Stimulated activated CD4-positive, alpha-beta T cell treated with anti-CD3 and anti-CD28 coated beads, Interleukin-4, amount 100 ng/mL, for 24 hours (primary cell): ENCODE results near the gene DCUN1D1.

ENCODE experiments used
- DNase-seq: peaks from one replicate; pipeline ENCODE4 v3.0.0-alpha.2; 2020

The DCUN1D1 gene

DNA sequence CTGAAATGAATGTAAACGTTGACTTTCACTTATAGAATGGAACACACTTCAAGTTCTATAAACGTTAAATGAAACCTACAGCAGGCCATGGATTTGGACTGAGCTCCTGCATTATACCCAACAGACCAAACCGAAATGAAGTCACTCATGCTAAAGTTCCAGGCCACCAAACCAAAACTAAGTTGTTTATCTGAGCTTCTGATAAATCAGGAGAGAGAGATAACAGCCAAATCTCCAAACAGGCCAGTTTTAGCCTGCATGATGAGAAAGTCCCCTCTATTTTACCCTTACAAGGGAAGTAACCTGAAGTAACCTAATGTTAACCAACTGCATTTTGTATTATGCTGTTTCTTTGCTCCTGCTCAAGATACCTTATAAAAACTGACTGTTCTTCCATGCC lies 44.5 kb downstream of the DCUN1D1 start:
- no peak for DNase-seq

DNA sequence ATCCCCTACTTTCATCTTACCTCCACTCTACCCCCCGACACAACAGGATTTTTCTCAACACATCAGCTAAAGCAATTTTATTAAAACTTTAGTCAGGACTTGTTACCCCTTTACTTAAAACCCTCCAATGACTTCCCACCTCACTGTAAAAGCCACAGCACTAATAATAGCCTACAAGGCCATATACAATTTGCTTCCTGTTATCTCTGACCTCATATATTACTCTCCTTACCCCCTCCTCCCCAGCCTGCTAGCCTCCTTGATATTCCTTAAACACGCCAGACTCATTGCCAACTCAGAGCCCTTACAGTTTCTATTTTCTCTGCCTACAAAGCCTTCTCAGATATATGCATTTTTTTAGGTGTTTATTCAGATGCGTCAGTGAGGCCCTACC lies 54.4 kb downstream of the DCUN1D1 start:
- DNase-seq, result no peak

DNA sequence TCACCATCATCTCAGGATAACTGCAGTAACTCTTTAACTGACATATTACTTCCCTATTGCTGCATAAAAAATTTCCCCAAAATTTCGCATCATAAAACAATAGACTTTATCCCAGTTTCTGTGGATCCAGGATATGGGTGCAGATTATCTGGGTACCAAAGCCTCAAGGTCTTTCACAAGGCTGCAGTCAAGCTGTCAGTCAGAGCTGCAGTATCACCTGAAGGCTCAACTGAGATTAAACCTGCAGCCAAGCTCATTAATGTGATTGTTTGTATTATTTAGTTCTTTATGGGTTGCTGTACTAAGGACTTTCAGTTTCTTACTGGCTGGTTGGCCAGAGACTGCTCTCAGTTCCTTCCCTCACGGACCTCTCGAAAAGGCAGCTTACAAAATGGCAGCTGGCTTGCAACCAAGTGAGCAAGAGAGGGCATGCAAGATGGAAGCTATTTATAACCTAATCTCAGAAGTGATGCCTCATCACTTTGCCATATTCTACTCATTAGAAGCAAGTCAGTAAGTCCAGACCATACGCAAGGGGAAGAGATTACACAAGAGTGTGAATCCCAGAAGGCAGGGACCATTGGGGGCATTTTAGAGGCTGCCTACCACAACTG lies 54.9 kb downstream of the DCUN1D1 start:
- no peak for DNase-seq

DNA sequence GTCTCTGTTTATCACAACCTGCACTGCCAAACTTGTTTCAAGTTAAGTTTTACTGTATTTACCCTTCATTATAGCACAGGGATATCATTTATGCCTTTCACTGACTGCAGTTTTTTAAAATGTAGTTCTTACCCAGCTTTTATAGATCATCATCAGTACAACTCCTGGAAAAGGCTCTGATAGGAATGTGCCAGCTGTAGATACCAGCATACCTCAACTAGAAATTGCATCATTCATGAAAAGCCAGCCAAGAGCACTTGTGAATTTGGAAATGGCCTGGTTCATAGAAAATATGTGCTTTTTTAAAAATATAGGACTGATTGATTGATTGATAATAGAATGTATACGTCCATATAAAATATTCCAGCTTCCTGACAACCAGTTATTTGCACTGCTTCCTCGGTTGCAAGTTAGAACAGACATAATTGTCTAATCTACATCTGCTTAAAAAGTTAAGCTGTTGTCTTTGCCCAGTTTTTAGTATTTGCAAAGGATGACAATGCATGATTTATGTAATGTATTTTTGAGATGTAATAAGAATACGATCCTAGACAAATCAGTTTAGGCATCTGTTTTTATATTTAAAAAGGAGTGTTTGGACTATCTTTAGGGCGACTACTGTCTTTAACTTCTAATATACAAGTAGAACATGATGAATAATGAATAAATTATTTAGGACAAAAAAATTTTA lies 58.5 kb downstream of the DCUN1D1 start:
- DNase-seq, result no peak

DNA sequence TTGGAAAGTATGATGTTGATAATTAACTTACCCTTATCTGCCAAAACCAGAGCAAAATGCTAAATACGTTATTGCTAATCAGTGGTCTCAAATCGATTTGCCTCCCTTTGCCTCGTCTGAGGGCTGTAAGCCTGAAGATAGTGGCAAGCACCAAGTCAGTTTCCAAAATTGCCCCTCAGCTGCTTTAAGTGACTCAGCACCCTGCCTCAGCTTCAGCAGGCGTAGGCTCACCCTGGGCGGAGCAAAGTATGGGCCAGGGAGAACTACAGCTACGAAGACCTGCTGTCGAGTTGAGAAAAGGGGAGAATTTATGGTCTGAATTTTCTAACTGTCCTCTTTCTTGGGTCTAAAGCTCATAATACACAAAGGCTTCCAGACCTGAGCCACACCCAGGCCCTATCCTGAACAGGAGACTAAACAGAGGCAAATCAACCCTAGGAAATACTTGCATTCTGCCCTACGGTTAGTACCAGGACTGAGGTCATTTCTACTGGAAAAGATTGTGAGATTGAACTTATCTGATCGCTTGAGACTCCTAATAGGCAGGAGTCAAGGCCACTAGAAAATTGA lies 59.7 kb downstream of the DCUN1D1 start:
- DNase-seq, result no peak

DNA sequence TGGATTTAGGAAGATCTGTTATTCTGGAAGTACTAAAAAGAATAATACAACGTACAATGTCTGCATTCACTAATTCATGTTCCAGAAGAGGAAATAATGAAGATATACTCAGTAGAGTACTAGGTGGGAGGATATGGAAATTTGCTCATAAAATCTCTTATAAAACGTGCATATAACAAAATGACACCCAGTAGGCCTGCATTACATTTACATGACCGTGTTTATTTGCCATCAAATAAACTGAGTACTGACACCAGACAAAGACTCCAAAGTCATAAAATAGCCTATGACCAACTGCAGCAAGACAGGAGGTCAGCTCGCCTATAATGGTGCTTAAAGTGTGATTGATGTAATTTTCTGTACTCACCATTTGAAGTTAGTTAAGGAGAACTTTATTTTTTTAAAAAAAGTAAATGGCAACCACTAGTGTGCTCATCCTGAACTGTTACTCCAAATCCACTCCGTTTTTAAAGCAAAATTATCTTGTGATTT lies 60.4 kb downstream of the DCUN1D1 start:
- DNase-seq, result no peak

DNA sequence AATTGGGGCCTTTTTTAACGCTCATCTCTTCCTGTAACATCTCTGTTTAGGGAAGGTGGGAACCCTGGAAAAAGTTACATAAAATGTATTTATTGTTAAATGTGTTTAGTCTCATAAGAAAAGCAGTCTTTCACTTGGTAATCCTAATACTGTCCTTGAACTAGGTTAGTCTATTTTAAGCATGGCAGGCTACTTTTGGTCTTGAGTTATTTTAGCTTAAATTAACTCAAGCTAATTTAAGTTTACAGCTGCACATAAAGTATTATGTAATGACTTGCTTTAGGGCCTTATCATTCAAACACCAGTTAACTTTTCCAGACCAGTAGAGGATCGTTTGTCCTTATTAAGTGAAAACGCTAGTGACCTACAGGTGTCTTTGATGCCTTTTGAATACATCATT lies 63.2 kb downstream of the DCUN1D1 start:
- no peak for DNase-seq

DNA sequence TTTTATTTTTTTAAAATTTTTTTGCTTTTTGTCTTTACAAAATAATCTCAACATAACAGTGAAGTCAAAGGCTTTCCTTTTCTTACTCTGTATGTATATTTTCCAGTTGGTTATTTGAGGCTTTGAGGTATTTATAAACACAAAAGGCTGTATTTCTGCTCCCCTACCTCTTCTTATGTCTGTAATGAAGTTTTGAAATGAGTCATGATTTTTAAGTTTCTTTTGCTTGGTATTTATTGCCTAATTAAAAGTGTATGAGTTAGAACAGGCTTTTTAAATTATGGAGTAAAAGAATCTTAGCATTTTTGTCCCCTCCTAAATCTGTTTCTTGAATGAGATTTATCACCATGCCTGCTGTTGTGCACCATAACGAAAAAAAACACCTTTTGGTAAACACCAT lies 66.0 kb downstream of the DCUN1D1 start:
- no peak for DNase-seq

DNA sequence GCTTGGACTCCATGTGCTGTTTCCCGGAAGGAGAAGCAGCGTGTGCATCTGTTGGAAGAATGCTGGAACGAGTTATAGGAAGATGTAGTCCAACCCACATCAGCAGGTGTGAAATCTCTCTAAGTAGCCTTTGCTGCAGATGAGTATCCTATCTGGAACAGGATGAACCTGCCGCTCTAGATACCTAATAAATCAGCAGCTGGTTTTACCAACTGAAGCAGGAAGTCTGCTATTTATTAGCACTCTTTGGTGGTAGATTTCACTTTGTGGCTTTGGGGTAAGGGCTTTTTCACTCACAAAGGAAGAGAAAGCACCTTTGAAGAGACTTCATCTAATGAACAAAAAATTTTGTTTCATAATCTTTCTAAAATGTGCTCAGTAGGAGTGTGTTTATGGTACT lies 66.4 kb downstream of the DCUN1D1 start:
- no peak for DNase-seq

DNA sequence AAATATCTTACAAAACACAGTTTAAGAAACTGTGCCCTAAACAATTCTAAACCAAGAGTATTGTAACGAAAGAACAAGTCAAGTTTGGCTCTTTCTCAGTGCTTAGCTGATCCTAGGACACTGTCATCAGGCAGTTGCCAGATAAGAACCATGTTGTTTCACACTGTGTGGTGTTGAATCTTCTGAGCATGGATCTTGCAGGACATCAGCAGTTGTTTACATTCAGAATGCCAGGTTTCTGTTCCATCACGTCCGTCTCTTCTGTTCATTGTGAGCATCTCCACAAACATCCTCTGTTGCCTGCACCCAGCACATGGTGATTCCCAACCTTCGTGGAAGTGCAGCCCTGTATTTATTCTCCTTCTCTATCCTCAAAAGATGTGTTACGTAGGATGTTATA lies 67.9 kb downstream of the DCUN1D1 start:
- no peak for DNase-seq

DNA sequence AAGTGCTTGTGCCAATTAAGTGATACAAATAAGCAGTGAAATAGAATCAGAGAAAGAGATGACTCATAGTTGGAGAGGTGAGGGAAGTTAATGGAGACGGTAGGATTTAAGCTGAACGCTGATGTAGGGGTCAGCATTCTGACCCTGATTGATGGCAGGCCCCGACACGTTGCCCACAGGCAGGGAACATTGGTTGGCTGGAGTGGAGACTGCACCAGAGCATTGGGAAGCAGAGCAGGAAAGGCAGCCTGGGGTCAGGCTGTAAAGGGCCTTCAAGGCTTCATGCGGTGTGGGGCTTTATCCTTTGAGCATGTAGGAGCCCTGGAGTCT lies 68.6 kb downstream of the DCUN1D1 start:
- DNase-seq, result no peak

DNA sequence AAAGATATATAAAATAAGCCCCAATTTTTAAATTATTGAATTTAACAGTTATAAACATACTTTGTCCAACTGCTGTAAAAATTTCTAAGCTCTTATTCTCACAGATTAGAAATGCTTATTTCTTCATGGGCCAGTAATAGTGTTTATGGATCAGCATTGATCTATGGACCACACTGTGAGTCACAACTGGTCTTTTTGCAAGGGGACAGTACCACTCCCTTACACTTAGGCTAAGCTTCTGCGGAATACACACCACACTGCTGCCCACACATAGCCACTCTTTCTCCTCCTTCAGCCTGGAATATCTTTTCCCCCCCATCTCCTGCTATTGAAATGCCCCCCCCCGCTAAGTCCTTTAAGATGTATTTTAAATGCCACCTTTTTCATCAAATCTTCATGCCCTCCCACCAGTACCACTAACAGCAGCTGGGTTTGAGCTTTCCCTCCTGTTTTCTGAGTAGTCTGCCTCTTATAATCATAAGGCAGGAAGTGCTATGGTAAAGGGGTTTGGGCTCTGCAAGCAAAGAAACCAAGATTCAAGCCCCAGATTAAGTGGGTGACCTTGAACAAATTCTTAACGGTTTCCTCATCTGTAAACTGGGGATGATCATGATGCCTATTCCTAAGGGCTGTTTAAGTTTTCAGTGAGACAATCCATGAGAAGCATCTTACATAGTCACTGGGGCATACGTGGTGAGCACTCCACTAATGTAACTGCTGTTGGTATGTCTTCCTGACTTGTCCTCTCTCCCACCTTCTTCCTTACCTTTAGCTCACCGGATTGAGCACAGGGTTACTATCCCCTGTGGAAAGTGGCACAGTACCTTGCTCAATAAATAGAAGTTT lies 69.2 kb downstream of the DCUN1D1 start:
- DNase-seq, result no peak

DNA sequence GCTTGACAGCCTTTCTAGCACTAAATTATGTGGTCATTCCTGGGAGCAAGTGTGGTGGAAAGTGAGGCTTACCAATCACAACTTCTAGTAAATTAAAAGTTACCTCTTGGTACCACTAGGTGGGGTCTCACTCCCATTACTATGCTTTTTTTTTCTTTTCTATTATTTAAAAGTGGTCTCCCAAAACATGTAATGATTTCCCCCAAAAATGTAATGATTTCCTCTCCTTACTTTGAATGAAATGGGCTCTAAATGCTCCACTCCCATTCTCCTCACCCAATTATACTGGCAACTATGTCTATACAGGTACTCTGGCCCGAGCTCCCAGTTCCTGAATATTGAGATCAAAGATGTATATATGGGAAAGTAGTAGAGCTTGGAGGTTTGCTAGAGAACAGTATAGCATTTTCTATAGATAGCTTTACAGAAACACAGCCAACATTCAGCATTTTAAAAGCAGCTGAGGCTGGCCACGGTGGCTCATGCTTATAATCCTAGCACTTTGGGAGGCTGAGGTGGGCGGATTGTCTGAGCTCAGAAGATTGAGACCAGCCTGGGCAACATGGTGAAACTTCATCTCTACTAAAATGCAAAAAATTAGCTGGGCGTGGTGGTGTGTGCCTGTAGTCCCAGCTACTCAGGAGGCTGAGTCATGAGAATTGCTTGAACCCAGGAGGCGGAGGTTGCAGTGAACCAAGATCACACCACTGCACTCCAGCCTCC lies 70.9 kb downstream of the DCUN1D1 start:
- no peak for DNase-seq

DNA sequence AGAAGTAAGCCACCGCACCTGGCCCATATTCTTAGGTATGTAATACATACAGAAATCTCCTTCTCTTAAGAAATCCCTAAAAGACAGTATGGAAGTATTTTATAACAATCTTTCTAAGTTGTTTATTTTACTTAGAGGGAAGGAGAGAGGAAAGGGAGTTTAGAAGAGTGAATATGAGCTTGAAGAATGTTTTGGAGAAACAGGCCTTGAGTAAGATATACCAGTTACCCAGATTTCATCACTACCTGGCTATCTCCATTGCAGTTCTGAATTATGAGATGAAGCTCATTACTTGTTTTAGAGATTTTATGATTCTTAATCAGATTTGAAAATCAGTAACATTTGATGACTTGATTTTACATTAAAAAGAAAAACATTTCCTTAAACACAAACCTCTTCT lies 71.9 kb downstream of the DCUN1D1 start:
- DNase-seq, result no peak

DNA sequence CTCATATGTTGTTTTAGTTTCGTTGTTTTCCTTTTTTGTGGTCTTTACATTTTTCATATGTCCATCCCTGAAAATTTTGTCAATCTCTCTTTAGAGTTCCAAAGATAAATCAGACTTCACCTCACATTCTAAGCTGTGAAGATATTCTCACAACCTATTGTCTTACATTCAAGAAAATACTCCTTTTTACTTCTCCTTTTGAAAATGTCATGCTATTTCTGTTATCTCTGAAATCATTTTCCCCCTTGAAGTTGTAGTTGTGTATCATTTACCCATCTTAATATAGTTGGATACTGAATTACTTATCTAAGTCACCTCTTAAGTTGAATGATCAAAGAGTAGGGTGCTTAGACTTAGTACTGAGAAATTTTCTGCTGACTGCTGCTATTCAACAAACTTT lies 74.3 kb downstream of the DCUN1D1 start:
- DNase-seq, result no peak

DNA sequence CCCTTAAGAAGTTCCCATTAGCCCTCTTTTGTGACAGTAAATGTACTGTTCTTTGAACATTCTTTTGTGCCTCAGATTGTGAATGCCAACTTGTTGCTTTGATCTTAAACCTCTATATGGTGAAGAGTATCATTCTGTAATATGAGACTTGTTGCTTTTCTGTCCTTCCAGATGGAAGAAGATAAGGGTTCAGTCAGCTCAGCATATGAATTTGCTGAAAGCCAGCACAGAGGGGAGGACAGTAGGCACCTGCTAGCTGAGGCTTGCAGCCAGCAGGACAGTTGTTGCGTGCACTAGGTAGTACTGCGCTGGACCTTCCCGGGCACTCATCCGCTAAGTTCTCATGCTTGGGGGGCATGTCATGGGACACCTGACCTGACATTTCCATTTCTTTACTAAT lies 74.7 kb downstream of the DCUN1D1 start:
- DNase-seq, result no peak

DNA sequence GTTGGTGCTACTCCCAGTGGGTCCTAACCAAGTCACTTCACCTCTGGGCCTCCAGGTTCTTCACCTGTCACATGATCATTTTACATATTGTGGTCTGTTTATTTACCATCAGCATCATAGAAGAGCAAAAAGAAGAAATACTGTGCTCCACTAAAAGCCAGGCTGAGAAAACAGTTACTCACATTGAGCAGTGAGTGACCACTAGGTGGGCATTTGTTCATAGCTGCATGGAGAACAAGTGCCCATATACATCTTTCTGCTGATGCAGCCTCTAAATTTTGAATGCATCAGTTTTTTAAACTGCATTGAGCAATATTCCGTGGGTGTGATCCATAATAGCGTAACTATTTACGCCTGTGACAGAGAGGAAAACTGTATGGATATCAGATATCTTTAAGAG lies 76.2 kb downstream of the DCUN1D1 start:
- no peak for DNase-seq

DNA sequence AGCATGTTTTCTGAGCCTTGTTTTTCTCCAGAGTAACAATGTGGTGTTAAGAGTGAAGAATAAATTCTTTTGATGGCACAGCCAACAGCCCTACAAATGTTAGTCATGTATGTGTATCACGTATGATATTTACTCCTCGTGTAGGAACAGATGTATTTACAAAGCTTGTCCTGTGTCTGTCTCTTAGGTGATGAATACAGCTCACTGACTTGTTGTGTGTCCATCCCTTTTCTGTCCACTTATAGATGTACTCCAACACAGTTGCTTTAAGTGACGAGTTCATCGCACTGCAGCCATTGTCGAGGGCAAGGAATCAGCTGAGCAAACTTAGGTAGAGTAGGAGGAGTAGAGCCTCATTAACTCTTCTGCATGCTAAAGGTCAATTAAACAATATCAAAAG lies 78.1 kb downstream of the DCUN1D1 start:
- DNase-seq, result no peak

DNA sequence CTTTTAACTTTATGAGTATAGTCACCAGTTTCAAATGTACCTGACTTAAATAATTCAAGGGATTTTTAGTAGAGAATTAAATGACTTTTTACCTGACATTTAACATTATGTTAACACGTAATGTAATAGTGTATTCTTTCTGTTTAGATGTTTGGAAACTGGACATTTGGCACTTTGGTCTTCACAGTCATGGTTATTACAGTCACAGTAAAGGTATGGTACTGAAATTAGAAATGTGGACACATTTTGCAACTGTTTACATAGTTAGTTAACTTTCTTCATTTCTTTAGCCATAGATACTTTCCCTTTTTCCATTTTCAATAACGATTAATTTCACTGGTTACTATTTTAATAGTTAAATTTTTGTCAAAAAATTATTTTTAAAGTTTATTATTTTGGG lies 83.8 kb downstream of the DCUN1D1 start:
- no peak for DNase-seq

DNA sequence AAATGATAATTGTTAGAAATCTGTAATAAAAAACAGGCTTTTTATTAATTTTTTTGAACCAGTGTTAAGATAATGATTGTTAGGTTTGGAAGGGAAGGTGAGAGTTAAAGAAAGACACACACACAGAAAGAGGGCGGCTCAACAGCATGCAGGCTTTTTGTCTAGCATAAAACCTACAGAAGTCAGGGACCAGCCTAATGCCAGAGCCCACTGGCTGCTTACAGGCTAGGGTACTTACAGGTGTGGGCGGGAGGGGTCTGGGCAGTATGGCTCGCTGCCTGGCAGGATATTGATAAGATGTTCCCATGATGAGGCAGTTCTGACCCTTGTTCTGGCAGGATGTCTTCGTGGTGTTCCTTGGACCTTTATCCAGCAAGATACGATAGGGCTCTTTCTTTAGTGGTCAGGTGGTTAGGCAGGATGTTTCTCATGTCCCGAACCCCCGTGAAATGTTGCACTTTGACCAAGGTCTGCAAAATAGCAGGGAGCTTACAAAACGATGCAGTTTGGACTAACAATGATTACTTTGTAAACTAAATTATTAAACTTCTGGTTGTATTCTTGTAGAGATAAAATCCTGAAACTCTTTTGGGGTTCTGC lies 84.7 kb downstream of the DCUN1D1 start:
- DNase-seq, result no peak

DNA sequence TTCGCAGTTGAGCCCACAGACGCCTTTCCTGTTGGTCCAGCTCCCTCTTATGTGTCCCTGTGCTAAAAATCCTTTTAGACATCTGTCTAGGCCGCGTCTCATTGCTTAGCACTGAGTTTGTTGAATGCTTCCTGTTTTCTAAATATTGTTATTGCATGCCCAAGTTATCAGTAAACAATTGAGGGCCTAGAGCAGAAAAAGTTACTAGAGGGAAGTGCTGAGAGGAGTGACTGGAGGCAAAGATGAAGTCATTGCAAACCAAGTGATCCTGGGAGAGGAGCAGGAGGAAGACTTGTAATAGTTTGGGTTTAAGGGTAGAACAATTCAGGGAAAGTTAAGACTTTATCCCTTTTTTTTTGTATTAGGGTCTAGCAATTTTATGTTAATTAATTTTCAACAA lies 88.1 kb downstream of the DCUN1D1 start:
- DNase-seq, result no peak

DNA sequence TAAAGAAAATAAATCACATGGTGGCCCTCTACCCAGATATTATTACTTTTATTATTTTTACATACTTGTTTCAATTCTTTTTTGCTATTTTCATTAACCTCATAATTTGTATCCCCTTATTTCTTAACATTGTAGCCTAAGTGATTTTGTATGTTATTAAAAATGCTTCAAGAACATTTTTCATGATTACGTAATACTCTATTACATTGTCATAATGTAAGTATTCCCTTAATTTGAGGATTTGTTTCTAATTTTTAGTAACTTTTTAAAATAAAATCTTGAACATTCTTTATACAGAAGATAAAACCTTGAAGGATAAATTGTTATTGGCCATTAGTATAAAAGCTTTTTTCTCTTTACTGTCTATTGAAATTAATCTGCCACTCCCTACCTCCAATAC lies 89.0 kb downstream of the DCUN1D1 start:
- DNase-seq, result no peak
